CD14-positive monocyte (primary cell): ENCODE measurements around the gene PRAC1. TPM values are rescaled to one million over a fixed set of nuclear protein-coding genes. Genes with fewer than 3 reads are reported as not detected.

Experiments used
- DNase-seq, 3 donors: peaks; one replicate each; pipeline ENCODE4 v3.0.0-alpha.2; 2011 to 2022
- H2AFZ ChIP-seq: 2 replicates; pipeline ENCODE4 v1.6.0; 2012; ENCODE audit warnings: mild to moderate bottlenecking, low read depth, low read length, inconsistent platforms; ENCODE audit not compliant: insufficient read depth, poor library complexity, severe bottlenecking
- H3K27ac ChIP-seq, 2 donors: 1 replicate in 1 of 2; 2 replicates in 1 of 2; pipeline ENCODE4 v1.5.1; 2012 to 2013; ENCODE audit warnings: low read length in 2 of 2, control low read depth in 1 of 2, inconsistent platforms in 1 of 2, low read depth in 1 of 2, mild to moderate bottlenecking in 1 of 2
- H3K27me3 ChIP-seq, 2 donors: one replicate each; pipeline versions ENCODE4 v1.6.0 to v1.6.1; 2011 to 2013; ENCODE audit warnings: low read length in 2 of 2; ENCODE audit not compliant: control insufficient read depth in 2 of 2, insufficient read depth in 2 of 2
- H3K36me3 ChIP-seq, 2 donors: replicated peaks in 1 of 2; 1 replicate in 1 of 2; 2 replicates in 1 of 2; pipeline versions ENCODE4 v1.5.1 to v1.6.1; 2012 to 2013; ENCODE audit warnings: low read length in 2 of 2, control low read depth in 1 of 2, inconsistent platforms in 1 of 2, mild to moderate bottlenecking in 1 of 2; ENCODE audit not compliant: insufficient read depth in 2 of 2, control insufficient read depth in 1 of 2
- H3K4me1 ChIP-seq, 2 donors: 1 replicate in 1 of 2; 2 replicates in 1 of 2; pipeline versions ENCODE4 v1.5.1 to v1.6.1; 2012 to 2013; ENCODE audit warnings: low read length in 2 of 2, control low read depth in 1 of 2, inconsistent platforms in 1 of 2, mild to moderate bottlenecking in 1 of 2, moderate library complexity in 1 of 2; ENCODE audit not compliant: insufficient read depth in 2 of 2, control insufficient read depth in 1 of 2
- H3K4me2 ChIP-seq: replicated peaks from 2 replicates; pipeline ENCODE3; 2012; ENCODE audit warnings: low read length, moderate library complexity, mild to moderate bottlenecking; ENCODE audit not compliant: poor library complexity, severe bottlenecking; ENCODE audit errors: extremely low read depth
- H3K4me3 ChIP-seq, 3 experiments: fragments of 200-600 bp in 1 of 3; sonication (generic) in 1 of 3; replicated peaks in 1 of 3; 1 replicate in 2 of 3; 2 replicates in 1 of 3; pipeline ENCODE4 v1.5.1; 2011 to 2013; ENCODE audit warnings: low read length in 3 of 3, mild to moderate bottlenecking in 3 of 3, control low read depth in 2 of 3, low read depth in 2 of 3, inconsistent platforms in 1 of 3, moderate library complexity in 1 of 3
- H3K79me2 ChIP-seq: 2 replicates; pipeline ENCODE4 v1.6.0; 2012; ENCODE audit warnings: mild to moderate bottlenecking, control low read depth, inconsistent platforms, low read length, moderate library complexity; ENCODE audit not compliant: insufficient read depth
- H3K9ac ChIP-seq: 2 replicates; pipeline ENCODE4 v1.6.0; 2017; ENCODE audit warnings: low read length, mild to moderate bottlenecking; ENCODE audit not compliant: insufficient read depth, poor library complexity, severe bottlenecking
- H3K9me3 ChIP-seq, 2 donors: replicated peaks in 1 of 2; 1 replicate in 1 of 2; 2 replicates in 1 of 2; pipeline versions ENCODE4 v1.5.1 to v1.6.1; 2012 to 2013; ENCODE audit warnings: low read length in 2 of 2, control low read depth in 1 of 2; ENCODE audit not compliant: control insufficient read depth in 1 of 2, insufficient read depth in 1 of 2
- H4K20me1 ChIP-seq: 2 replicates; pipeline ENCODE4 v1.6.0; 2012; ENCODE audit warnings: mild to moderate bottlenecking, low read length, control low read depth, moderate library complexity; ENCODE audit not compliant: insufficient read depth
- H3K27ac Mint-ChIP-seq, 7 donors: one replicate each; pipeline ENCODE4 v1.8.0; 2020; ENCODE audit warnings: mild to moderate bottlenecking in 7 of 7, mixed read lengths in 7 of 7, moderate library complexity in 6 of 7, inconsistent platforms in 2 of 7
- H3K27me3 Mint-ChIP-seq, 3 donors: one replicate each; pipeline ENCODE4 v1.8.0; 2021 to 2022; ENCODE audit warnings: low read depth in 3 of 3, mild to moderate bottlenecking in 3 of 3, mixed read lengths in 3 of 3, moderate library complexity in 3 of 3, inconsistent platforms in 1 of 3
- H3K36me3 Mint-ChIP-seq, 2 donors: one replicate each; pipeline ENCODE4 v1.8.0; 2020; ENCODE audit warnings: mixed read lengths in 2 of 2, inconsistent platforms in 1 of 2, mild to moderate bottlenecking in 1 of 2
- H3K4me1 Mint-ChIP-seq: one replicate; pipeline ENCODE4 v1.8.0; 2020; ENCODE audit warnings: mild to moderate bottlenecking, mixed read lengths
- H3K4me3 Mint-ChIP-seq, 2 donors: one replicate each; pipeline ENCODE4 v1.8.0; 2020; ENCODE audit warnings: mild to moderate bottlenecking in 2 of 2, mixed read lengths in 2 of 2, moderate library complexity in 1 of 2
- H3K9me3 Mint-ChIP-seq, 7 donors: one replicate each; pipeline ENCODE4 v1.8.0; 2020 to 2022; ENCODE audit warnings: mixed read lengths in 7 of 7, mild to moderate bottlenecking in 6 of 7, moderate library complexity in 6 of 7, inconsistent platforms in 2 of 7
- CTCF ChIP-seq: fragments of 200-600 bp; IDR thresholded peaks from one replicate; pipeline ENCODE4 v1.8.0; 2022; ENCODE audit warnings: antibody characterized with exemption, mild to moderate bottlenecking
- WGBS: methylation state at CpG from one replicate; pipeline ENCODE4 v1.1.5; 2013; ENCODE audit warnings: missing lambda C conversion rate; ENCODE audit not compliant: insufficient coverage; 5-methylcytosine and 5-hydroxymethylcytosine counted together
- intact Hi-C, 2 donors: fragments of 100-400 bp; cut with micrococcal nuclease; formaldehyde crosslinking; loops; one replicate each; pipeline versions ENCODE4 v1.15.0 to v1.15.1; 2023
- polyA plus RNA-seq, 3 donors: library from polyadenylated mRNA; depleted of rRNA in 1 of 3; unstranded in 2 of 3; stranded (reverse) in 1 of 3; fragments of 300-500 nt in 2 of 3; fragments of >200 nt in 1 of 3; fragmentation: Illumina TruSeq in 2 of 3; gene quantifications; 1 replicate in 2 of 3; 2 replicates in 1 of 3; pipeline ENCODE4 v1.2.3, GENCODE V29; 2012 to 2021

The PRAC1 gene
- polyA plus RNA-seq, 3 donors = not detected

GRCh38 chr17:48759288-48759687, 37.0 kb upstream of the PRAC1 start:
- peaks cover 29% of the 10 kb centered on the region for H3K4me1 Mint-ChIP-seq
- Histone ChIP-seq H3K9ac (no peak overlapping the region), H3K9me3 (peaks cover 0 to 13% of the 10 kb centered on the region in 2 donors), H3K36me3 (no peaks in the 10 kb centered on the region), H3K79me2 (no peaks in the 10 kb centered on the region), H3K4me2 (no peak overlapping the region), H3K27me3 (peaks cover 29 to 36% of the 10 kb centered on the region in 2 donors), H4K20me1 (no peaks in the 10 kb centered on the region), H3K4me3 (no peak overlapping the region), H3K4me1 (peaks cover 29 to 31% of the 10 kb centered on the region in 2 donors), H3K27ac (no peak overlapping the region), H2AFZ (no peak overlapping the region)
- DNase-seq = no peak
- peaks cover 0 to 12% (median 2%) of the 10 kb centered on the region in 7 donors for H3K9me3 Mint-ChIP-seq
- TF ChIP-seq CTCF = no peak
- H3K27me3 Mint-ChIP-seq = peaks cover 44 to 67% (median 63%) of the 10 kb centered on the region in 3 donors
- H3K4me3 Mint-ChIP-seq = no peak overlapping the region
- intact Hi-C loops = no loop called here
- H3K36me3 Mint-ChIP-seq = peaks cover 0 to 3% of the 10 kb centered on the region in 2 donors
- H3K27ac Mint-ChIP-seq = no peak overlapping the region

GRCh38 chr17:48757524-48757961, 35.2 kb upstream of the PRAC1 start:
- H3K4me3 ChIP-seq = no peak overlapping the region
- H2AFZ ChIP-seq = no peak overlapping the region
- H3K9me3 ChIP-seq = peaks cover 0 to 30% of the 10 kb centered on the region in 2 donors
- Mint-ChIP-seq H3K27me3 (peaks cover 52 to 74% (median 68%) of the 10 kb centered on the region in 3 donors), H3K4me3 (no peak overlapping the region), H3K36me3 (peaks cover 0 to 10% of the 10 kb centered on the region in 2 donors), H3K27ac (no peak overlapping the region), H3K9me3 (peaks cover 0 to 27% (median 7%) of the 10 kb centered on the region in 7 donors), H3K4me1 (peaks cover 42% of the 10 kb centered on the region)
- no peaks in the 10 kb centered on the region for H4K20me1 ChIP-seq
- DNase-seq = no peak
- intact Hi-C loops = no loop called here
- no peak overlapping the region for H3K27ac ChIP-seq
- H3K4me2 ChIP-seq = no peak overlapping the region
- H3K79me2 ChIP-seq = no peaks in the 10 kb centered on the region
- WGBS = no CpG with 5 or more reads among the region's 2 CpGs
- H3K36me3 ChIP-seq = no peaks in the 10 kb centered on the region
- no peak overlapping the region for H3K9ac ChIP-seq
- H3K4me1 ChIP-seq = peaks cover 31 to 34% of the 10 kb centered on the region in 2 donors
- peaks cover 43 to 53% of the 10 kb centered on the region in 2 donors for H3K27me3 ChIP-seq
- no peak for TF ChIP-seq CTCF
